Measurements from ENCODE around the gene SUPT4H1. TPM values are rescaled to one million over a fixed set of nuclear protein-coding genes. Genes with fewer than 3 reads are reported as not detected.

Gene SUPT4H1
- total and polyA plus RNA-seq, 9 of the 15 experiments (the other 6 are each of a cell fraction or from before 2014, with no cell fraction given): 62.1 to 320 (median 117) TPM

- TF ChIP-seq USF2 (CRISPR knock-in tag; IDR thresholded peaks at IDR 0.05) (no peak), EHMT2 (IDR thresholded peaks at IDR 0.05) (0 out of 2 replicates have a peak, but pooled peaks have one; percentile 38), E2F1 (CRISPR knock-in tag; IDR thresholded peaks at IDR 0.05) (no peak), OTX1 (CRISPR knock-in tag; IDR thresholded peaks at IDR 0.05) (peak; percentile 91), AFF4 (CRISPR knock-in tag; IDR thresholded peaks at IDR 0.05) (no peak; the same call in 1 of the 2 replicates), CBX2 (IDR thresholded peaks at IDR 0.05; ENCODE audit: insufficient read depth, low read length, poor library complexity, severe bottlenecking) (no peak), NFIC (IDR thresholded peaks at IDR 0.05) (peak; percentile 38; the same call in 1 of the 2 replicates), ZNF75A (CRISPR knock-in tag; IDR thresholded peaks at IDR 0.05) (no peak; the same call in 1 of the 2 replicates), HMG20A (CRISPR knock-in tag; conservative IDR thresholded peaks at IDR 0.05) (no peak), CHCHD3 (CRISPR knock-in tag; IDR thresholded peaks at IDR 0.05) (0 out of 2 replicates have a peak, but pooled peaks have one; percentile 34), SAFB (IDR thresholded peaks at IDR 0.05; ENCODE audit: borderline replicate concordance, low read depth, low read length) (no peak), ZFX (CRISPR knock-in tag; IDR thresholded peaks at IDR 0.05) (no peak), TAF1 (IDR thresholded peaks at IDR 0.05; ENCODE audit: control insufficient read depth, extremely low read depth, insufficient read depth, low read length, severe bottlenecking) (peak; percentile 14), HOMEZ (CRISPR knock-in tag; IDR thresholded peaks at IDR 0.05) (no peak), ZC3H11A (IDR thresholded peaks at IDR 0.05; ENCODE audit: low read depth, low read length) (peak; percentile 55; the same call in 1 of the 2 replicates), NCOA2 (IDR thresholded peaks at IDR 0.05; ENCODE audit: partially characterized antibody in 2 of 2) (no peak), FUS (optimal IDR thresholded peaks at IDR 0.05; ENCODE audit: low read depth, low read length) (no peak), POU5F1 (IDR thresholded peaks at IDR 0.05; ENCODE audit: borderline replicate concordance, low read depth, low read length, partially characterized antibody) (no peak), ZBTB1 (CRISPR knock-in tag; IDR thresholded peaks at IDR 0.05; ENCODE audit: borderline replicate concordance, low read depth) (no peak)
Observed at GRCh38 chr17:58328195-58329034, 23.6 kb downstream of the SUPT4H1 start, which contains the start of gene TSPOAP1 (continued).
